ENCODE results near the gene CREB3L2.

GRCh38 chr7:137829337-137829992, 172.4 kb downstream of the CREB3L2 start:
- TF ChIP-seq CTCF (conservative IDR thresholded peaks at IDR 0.05 in 1 of 2, IDR thresholded peaks at IDR 0.05 in 1 of 2; ENCODE audit: low read depth in 1 of 2, low read length in 2 of 2) = no peak
- no peak for TF ChIP-seq EZH2 (IDR thresholded peaks at IDR 0.05; ENCODE audit: low read length, missing control alignments)

All from fibroblast of lung (primary cell).